ENCODE measurements around the gene SNW1.
A peak's percentile ranks its signal among the peaks of the same experiment; 100 is the strongest.
"Not testable (repeated sequence)": the region's sequence is repeated elsewhere in the genome, so short reads cannot be mapped to it uniquely, and the experiment has no call there.

The SNW1 gene

DNA sequence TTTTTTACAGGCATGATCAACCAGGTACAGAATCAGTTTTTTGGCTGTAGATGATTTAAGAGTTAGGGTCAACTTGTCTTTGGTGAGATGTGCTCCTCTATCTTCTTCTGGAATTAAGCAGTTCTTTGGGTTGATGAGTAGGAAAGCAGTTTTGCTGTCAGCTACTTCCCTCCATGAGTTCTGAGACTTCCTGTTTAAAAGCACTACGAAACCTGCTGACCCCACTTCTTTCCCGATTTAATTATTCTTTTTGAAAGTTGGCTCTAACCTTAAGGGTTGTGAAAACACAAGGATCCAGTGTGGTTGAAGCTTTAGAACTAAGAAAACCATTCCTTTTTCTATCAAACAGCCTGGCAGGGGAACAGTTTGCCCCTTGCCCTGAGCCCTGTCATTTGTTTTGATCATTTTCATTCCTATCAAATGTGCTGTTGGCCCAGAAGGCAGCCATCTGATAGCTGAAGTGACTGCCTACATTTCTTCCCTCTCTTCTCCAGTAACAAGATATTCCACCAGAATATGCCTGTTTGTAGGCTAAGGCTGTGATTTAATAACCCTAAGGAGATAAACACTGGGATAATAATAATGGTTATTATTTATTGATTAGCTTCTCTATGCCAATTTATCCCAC, 7.6 kb upstream of the SNW1 start:
- H3K4me1 Mint-ChIP-seq (ENCODE audit: low read depth); H3K27me3 Mint-ChIP-seq; H3K36me3 Mint-ChIP-seq; H3K27ac Mint-ChIP-seq; H3K4me3 Mint-ChIP-seq; H3K9me3 Mint-ChIP-seq (ENCODE audit: low read depth): not testable (repeated sequence)

DNA sequence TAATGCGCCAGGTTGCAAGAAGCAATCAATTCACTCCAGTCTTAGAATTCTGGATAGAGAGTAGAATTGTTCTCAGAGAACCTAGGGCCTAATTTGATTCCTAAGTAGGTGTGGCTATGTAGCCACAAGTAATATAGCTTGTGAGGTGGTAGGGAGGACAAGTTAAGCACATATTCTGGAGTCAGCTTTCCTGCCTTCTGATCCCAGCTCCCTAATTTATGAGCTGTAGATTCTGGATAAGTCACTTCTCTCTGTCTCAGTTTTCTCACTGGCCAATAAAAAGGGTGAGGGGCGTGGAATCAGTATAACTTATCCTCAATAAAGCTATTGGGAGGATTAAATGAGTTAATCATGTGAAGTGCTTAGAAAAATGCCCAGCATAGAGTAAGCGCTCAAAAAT, 3.0 kb upstream of the SNW1 start:
- no peaks in the 10 kb centered on the region for H3K27me3 Mint-ChIP-seq
- H3K4me1 Mint-ChIP-seq (ENCODE audit: low read depth): peaks cover 14% of the 10 kb centered on the region
- no peaks in the 10 kb centered on the region for H3K9me3 Mint-ChIP-seq (ENCODE audit: low read depth)
- H3K36me3 Mint-ChIP-seq: peaks cover 3% of the 10 kb centered on the region
- H3K4me3 Mint-ChIP-seq: no peak overlapping the region
- H3K27ac Mint-ChIP-seq: no peak overlapping the region

DNA sequence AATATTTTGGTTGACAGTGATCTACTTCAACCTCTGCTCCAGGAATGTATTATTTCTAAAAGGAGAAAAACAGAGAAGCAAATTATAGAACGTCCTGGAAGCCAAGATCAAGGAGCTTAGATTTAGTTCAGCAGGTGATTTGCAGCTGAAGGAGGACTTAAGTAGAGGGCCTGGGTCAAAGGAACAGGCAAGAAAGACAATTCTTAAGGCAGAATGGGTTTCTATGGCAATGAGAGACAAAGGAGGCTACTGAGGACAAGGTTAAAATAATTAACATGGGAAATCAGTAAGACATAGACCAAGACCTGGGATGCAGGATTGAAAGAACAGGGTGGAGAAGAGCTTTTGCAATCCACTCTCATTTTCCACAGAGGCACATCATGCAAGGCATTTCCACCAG, 2.4 kb upstream of the SNW1 start:
- Mint-ChIP-seq H3K4me3 (no peak overlapping the region), H3K4me1 (ENCODE audit: low read depth) (peaks cover 21% of the 10 kb centered on the region), H3K36me3 (peaks cover 9% of the 10 kb centered on the region), H3K9me3 (ENCODE audit: low read depth) (no peaks in the 10 kb centered on the region), H3K27ac (no peak overlapping the region), H3K27me3 (no peaks in the 10 kb centered on the region)

DNA sequence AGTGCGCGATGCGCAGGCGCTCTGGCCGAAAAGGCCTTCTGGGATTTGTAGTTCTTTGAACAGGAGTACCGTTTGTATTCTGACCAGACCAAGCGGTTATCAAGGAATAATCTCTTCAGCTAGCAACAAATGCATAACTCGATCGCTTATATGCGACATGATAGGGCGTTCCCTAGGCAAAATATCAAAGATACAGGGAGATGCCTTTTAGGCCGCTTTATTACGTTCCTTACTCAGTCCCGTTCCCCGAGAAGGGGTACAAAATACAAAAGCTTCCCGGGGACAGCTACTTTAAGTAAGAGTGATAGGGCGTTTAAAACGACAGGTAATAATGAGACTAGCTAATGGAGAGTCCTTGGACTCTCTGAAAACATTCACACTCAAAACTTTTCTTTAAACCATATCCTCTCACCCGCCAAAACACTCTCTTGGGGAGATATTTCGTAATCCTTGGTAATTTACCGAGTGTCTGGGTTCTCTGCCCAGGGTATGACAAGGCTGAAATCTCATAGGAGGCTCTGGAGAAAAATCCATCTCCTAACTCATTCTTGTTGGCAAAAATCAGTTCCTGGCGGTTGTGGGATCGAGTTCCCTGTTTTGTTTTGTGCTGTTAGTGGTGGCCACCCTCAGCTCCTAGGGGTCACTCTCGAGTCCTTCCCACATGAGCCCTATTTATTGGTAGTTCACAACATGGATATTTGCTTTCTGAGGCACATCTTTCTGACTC, 412 bp upstream of the SNW1 start:
- H3K27me3 Mint-ChIP-seq: no peaks in the 10 kb centered on the region
- peak overlapping the region; percentile 96 for H3K4me3 Mint-ChIP-seq
- no peaks in the 10 kb centered on the region for H3K9me3 Mint-ChIP-seq (ENCODE audit: low read depth)
- peaks cover 34% of the 10 kb centered on the region for H3K4me1 Mint-ChIP-seq (ENCODE audit: low read depth)
- peaks cover 10% of the 10 kb centered on the region for H3K36me3 Mint-ChIP-seq
- peak overlapping the region; percentile 98 for H3K27ac Mint-ChIP-seq

DNA sequence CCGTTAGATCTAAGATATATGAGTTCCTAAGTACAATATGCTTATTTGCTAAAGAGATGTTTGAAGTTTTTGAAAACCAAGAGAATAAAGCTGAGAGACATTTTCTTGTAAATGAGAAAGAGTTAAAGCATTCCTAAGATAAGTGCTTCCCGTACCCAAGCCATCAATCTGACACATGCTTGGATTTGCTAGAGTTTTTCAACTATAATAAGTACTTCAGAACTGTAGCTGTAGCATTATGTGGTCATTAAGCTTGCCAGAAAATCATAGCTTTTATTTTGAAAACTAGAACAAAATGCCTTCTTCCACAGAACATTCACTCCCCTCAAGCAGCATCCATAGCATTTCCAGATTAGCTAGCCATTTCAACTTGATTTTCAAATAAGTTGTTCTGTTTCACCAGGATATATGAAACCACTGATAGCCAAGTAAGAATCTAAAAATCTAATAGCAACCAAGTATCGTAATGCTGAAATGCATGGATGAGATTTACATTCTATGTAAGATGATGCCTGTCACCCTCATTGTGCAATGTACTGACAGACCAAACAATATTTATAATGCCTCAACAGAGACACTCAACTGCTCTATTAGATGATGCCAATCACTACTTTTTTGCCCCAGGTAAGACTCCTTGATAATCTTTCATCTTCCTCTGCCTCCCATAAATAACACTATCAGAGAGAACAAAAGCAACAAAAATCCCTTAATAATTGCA, 8.0 kb downstream of the SNW1 start:
- peaks cover 14% of the 10 kb centered on the region for H3K36me3 Mint-ChIP-seq
- H3K4me1 Mint-ChIP-seq (ENCODE audit: low read depth): peaks cover 42% of the 10 kb centered on the region
- H3K27ac Mint-ChIP-seq: peak overlapping the region; percentile 2
- H3K4me3 Mint-ChIP-seq: peak overlapping the region; percentile 1
- H3K27me3 Mint-ChIP-seq: no peaks in the 10 kb centered on the region
- no peaks in the 10 kb centered on the region for H3K9me3 Mint-ChIP-seq (ENCODE audit: low read depth)

DNA sequence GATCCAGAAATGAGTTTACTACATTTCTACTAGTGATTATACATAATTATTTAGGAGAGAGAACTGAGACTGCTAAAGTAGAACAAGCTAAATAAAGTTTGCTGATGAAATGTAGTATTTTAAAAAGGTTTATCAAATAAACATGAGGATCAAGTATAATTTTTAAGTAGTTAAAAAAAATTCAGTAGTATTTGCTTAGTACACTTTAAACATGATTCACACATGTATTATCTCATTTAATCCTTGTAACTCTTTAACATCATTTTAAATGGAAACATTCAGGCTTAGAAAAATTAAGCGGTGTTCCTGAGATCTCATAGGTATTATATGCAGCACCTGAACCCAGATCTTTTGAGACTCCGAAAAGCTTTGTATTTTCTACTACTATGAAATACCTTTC, 8.7 kb downstream of the SNW1 start:
- H3K27ac Mint-ChIP-seq: no peak overlapping the region
- no peaks in the 10 kb centered on the region for H3K27me3 Mint-ChIP-seq
- H3K9me3 Mint-ChIP-seq (ENCODE audit: low read depth): no peaks in the 10 kb centered on the region
- H3K4me1 Mint-ChIP-seq (ENCODE audit: low read depth): peaks cover 35% of the 10 kb centered on the region
- peaks cover 14% of the 10 kb centered on the region for H3K36me3 Mint-ChIP-seq
- no peak overlapping the region for H3K4me3 Mint-ChIP-seq

DNA sequence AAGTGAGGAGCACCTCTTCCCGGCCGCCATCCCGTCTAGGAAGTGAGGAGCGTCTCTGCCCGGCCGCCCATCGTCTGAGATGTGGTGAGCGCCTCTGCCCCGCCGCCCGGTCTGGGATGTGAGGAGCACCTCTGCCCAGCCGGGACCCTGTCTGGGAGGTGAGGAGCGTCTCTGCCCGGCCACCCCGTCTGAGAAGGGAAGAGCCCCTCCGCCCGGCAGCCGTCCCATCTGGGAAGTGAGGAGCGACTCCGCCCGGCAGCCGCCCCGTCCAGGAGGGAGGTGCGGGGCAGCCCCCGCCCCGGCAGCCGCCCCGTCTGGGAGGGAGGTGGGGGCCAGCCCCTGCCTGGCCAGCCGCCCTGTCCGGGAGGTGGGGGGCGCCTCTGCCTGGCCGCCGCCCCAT, 13.5 kb downstream of the SNW1 start:
- not testable (repeated sequence) for H3K4me3 Mint-ChIP-seq; H3K27ac Mint-ChIP-seq; H3K27me3 Mint-ChIP-seq; H3K9me3 Mint-ChIP-seq (ENCODE audit: low read depth)
- Mint-ChIP-seq H3K4me1 (ENCODE audit: low read depth) (peaks cover 26% of the 10 kb centered on the region), H3K36me3 (peaks cover 11% of the 10 kb centered on the region)

DNA sequence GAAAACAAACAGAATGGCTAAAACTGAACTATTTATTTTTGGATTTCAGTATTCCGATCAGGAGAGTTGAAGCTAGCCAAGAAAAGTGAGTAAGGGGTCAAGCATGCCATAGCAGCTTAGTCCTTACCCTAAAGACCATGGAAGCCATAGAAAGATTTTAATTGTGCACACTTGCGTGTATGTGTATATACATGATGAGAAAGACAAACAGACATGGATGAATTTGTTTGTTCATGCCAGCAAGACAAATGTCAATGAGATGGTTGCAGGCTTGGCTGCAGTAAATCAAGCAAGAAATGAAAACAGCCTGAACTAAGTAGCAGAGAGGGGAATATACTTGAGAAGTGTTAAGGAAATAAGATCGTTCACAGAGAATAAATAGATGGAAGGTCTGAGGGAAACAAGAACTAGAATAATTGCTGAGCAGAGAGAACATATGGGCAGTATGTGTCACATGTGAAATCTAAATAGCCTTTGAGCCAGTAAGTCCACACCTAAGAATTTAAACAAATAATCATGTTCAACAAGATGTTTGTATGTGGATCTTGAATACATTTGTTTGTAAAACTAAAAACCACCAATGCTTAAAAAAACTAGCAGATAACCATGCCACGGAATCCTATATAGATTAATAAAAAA, 14.8 kb downstream of the SNW1 start:
- no peak overlapping the region for H3K27ac Mint-ChIP-seq
- H3K4me1 Mint-ChIP-seq (ENCODE audit: low read depth): peaks cover 26% of the 10 kb centered on the region
- H3K9me3 Mint-ChIP-seq (ENCODE audit: low read depth): no peaks in the 10 kb centered on the region
- peaks cover 11% of the 10 kb centered on the region for H3K36me3 Mint-ChIP-seq
- H3K27me3 Mint-ChIP-seq: no peaks in the 10 kb centered on the region
- no peak overlapping the region for H3K4me3 Mint-ChIP-seq

DNA sequence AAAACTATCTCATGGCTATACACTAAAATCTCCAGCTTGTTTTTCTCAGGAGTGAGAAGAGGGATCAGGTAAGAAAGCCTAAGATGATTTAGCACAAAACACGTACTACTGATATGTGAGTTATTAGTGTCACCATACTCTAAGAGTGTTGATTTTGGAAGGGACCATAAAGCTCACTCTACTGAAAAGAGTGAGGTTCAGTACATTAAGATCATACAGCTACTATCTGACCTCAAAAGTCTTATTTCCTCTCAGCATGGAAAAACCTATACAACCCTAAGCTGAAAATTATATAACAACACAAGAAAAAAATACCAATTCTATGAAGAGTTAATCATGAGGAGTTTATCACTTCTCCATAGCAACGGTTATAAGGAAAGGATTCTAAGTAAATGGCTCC, 19.5 kb downstream of the SNW1 start:
- Mint-ChIP-seq H3K4me1 (ENCODE audit: low read depth) (peaks cover 31% of the 10 kb centered on the region), H3K27ac (peak overlapping the region; percentile 77), H3K9me3 (ENCODE audit: low read depth) (no peaks in the 10 kb centered on the region), H3K4me3 (no peak overlapping the region), H3K36me3 (peaks cover 2% of the 10 kb centered on the region), H3K27me3 (no peaks in the 10 kb centered on the region)

DNA sequence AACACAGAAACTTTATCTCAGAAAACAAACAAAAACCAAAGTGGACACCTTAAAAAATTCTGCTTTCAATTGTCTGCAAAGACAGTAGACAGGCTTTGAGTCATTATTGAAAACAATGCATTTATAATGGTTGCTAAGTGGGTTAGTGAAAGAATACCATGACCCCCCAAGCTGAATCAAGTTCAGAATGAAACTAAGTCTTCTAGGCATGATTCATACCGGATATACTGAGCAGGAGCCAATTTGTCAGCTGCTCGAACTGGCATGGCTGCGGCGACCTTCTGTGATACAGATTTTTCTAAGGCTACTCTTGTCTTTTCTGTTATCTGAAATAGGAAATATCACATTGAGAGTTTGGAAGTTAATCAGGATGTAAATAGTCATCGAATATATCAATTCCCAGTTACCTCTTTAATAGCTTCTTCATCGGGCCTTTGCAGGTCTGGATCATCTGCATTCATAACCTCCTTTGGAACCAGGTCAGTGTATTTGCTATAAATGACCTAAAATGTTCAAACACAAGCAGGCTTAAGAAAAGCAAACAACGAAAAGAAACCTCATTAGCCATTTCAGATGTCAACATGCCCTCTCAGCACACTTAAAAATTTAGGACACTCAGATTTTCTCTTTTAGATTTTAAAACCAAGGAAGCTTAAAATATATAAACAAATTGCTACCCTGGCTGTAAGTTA, 22.3 kb downstream of the SNW1 start:
- H3K9me3 Mint-ChIP-seq (ENCODE audit: low read depth): no peaks in the 10 kb centered on the region
- H3K4me3 Mint-ChIP-seq: no peak overlapping the region
- H3K27ac Mint-ChIP-seq: peak overlapping the region; percentile 37
- no peaks in the 10 kb centered on the region for H3K36me3 Mint-ChIP-seq
- peaks cover 20% of the 10 kb centered on the region for H3K4me1 Mint-ChIP-seq (ENCODE audit: low read depth)
- no peaks in the 10 kb centered on the region for H3K27me3 Mint-ChIP-seq

DNA sequence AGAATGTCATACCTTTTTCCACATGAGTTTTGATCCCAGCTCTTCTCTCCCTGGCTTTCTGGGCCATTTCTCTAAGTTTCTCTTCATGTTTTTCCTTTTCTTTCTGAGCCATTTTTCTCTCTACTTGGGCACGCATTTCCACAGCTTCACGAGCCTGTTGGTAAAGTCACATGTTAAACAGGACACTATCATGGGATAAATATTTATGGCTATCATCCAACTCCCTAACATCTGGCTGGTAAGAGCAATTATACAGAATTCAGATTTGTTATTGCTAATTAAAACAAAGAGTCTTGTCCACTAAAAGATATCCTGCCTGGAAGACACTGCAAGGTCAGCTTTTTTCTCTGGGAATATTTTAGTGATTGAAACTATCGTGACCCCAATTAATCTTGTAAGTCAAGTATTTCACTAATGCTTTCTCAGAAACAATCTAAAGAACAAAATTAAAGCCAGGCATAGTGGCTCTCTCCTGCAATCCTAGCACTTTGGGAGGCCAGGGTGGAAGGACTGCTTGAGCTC, 29.9 kb downstream of the SNW1 start:
- Mint-ChIP-seq H3K4me3 (no peak overlapping the region), H3K27me3 (no peaks in the 10 kb centered on the region), H3K9me3 (ENCODE audit: low read depth) (no peaks in the 10 kb centered on the region), H3K4me1 (ENCODE audit: low read depth) (peaks cover 2% of the 10 kb centered on the region), H3K27ac (peak overlapping the region; percentile 67), H3K36me3 (peaks cover 5% of the 10 kb centered on the region)

DNA sequence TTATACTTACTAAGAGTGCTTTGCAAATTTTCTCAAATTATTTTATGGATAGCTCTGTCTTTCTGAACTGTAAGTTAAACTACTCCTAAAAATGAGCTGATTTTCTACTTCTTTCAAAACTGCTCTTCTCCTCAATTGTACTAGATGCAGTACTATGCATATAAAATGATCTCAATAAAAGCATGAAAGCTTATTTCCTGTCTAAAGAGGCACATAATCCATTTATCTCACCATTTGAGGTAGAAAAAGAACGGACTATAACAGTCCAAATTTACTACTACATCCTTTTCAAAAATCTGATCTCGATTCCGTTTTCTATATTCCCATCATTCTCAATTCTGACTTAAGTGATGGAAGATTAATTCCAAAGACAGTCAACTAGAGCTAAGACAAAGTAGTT, 38.7 kb downstream of the SNW1 start:
- H3K9me3 Mint-ChIP-seq (ENCODE audit: low read depth): no peaks in the 10 kb centered on the region
- peaks cover 13% of the 10 kb centered on the region for H3K36me3 Mint-ChIP-seq
- H3K27me3 Mint-ChIP-seq: no peaks in the 10 kb centered on the region
- H3K27ac Mint-ChIP-seq: peak overlapping the region; percentile 47
- H3K4me3 Mint-ChIP-seq: no peak overlapping the region
- H3K4me1 Mint-ChIP-seq (ENCODE audit: low read depth): no peaks in the 10 kb centered on the region

DNA sequence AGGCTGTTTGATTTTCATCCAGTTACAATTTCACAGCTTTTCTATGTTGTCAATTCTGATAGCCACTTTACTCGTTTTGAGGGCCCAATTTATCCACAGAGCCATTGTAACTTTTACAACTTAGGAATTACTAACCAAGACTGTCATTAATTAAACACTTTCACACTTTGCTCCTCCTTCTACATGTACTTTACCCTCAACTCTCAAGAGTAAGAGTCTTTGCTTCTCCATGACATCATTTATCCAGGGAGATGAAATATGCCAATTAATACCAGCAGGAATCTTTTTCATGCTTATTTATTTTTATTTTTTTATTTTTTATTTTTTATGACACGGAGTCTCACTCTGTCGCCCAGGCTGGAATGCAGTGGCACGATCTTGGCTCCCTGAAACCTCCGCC, 39.5 kb downstream of the SNW1 start:
- no peaks in the 10 kb centered on the region for H3K9me3 Mint-ChIP-seq (ENCODE audit: low read depth)
- no peak overlapping the region for H3K27ac Mint-ChIP-seq
- no peaks in the 10 kb centered on the region for H3K4me1 Mint-ChIP-seq (ENCODE audit: low read depth)
- H3K36me3 Mint-ChIP-seq: peaks cover 13% of the 10 kb centered on the region
- H3K27me3 Mint-ChIP-seq: no peaks in the 10 kb centered on the region
- no peak overlapping the region for H3K4me3 Mint-ChIP-seq

DNA sequence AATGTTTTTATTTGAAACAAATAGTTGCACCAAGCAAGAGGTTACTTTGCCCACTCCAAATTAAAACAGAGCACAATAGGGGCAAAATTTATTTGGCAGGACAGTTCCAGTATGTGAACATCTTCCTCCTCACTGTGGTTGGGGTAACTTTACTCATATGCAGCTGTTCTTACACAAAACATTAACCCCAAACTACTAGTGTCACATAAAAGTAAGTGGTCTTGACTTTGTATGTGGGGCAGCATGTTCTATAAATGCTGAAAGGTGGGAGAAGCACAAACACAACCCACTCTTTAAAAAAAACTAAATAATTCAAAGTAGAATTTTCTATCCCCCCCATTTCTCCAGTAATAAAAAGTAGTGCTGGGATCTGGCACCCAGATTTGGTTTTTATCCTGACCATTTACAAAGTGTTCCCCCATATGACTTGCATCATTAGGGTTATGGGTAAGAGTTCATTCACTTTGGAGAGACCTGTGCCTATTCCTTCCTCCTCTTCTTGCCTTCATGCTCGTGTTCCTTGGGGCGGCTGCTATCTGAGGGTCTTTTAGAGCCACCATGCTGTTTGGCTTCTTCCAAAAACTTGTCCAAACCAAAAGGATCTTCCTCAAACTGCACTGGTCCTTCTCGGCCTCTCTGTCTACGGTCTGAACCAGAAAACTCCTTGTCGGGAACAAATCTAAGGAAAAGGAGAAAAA, 43.2 kb downstream of the SNW1 start:
- Mint-ChIP-seq H3K4me1 (ENCODE audit: low read depth) (peaks cover 16% of the 10 kb centered on the region), H3K27me3 (no peaks in the 10 kb centered on the region), H3K36me3 (peaks cover 16% of the 10 kb centered on the region), H3K9me3 (ENCODE audit: low read depth) (no peaks in the 10 kb centered on the region), H3K27ac (peak overlapping the region; percentile 36), H3K4me3 (no peak overlapping the region)
